ENCODE measurements around the gene TPCN1. TPM values are rescaled to one million over a fixed set of nuclear protein-coding genes. Genes with fewer than 3 reads are reported as not detected.

Gene TPCN1
- total RNA-seq, 1 experiment from 2014 or later: 42.7 TPM

DNA sequence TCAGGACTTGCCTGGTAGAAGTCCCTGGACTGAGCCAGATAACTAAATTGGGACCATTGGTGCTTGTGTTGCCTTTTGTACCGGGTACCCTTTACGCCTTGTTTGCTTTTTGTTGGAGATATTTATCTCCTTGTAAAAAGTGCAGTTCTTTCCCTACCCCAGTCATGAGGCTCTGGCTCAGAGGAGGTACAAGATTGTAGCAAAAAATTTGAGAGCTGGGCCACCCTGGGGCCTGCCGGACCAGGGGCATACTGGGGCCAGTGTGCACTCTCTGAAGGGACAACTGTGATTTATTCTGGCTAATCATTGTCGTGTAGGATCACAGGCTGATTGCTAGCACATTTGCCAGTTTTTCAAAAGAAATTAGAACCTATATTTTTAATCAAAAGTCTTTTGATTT, 13.2 kb downstream of the TPCN1 start:
- Histone ChIP-seq H3K9me3 (ENCODE audit: insufficient read depth, low read depth) (no peaks in the 10 kb centered on the region), H3K27ac (no peak overlapping the region), H4K20me1 (ENCODE audit: insufficient read depth) (no peaks in the 10 kb centered on the region), H3K4me2 (no peak overlapping the region), H3K36me3 (ENCODE audit: low read depth) (peaks cover 27% of the 10 kb centered on the region; the same call in 1 of the 2 replicates), H3F3A (ENCODE audit: insufficient read depth, low read depth) (peaks cover 23% of the 10 kb centered on the region), H2AFZ (no peak overlapping the region), H3K4me3 (no peak overlapping the region), H3K79me2 (ENCODE audit: low read depth) (peaks cover 13% of the 10 kb centered on the region), H3K27me3 (ENCODE audit: insufficient read depth, low read depth) (no peaks in the 10 kb centered on the region), H3K4me1 (replicated peaks; ENCODE audit: insufficient read depth) (peaks cover 50% of the 10 kb centered on the region), H3K9me2 (ENCODE audit: insufficient read depth) (no peaks in the 10 kb centered on the region)
- TF ChIP-seq EZH2 (IDR thresholded peaks at IDR 0.05; ENCODE audit: low read depth) (no peak), CTCF (conservative IDR thresholded peaks at IDR 0.05) (no peak)
- no peak for DNase-seq
- no TSS peak for BruUV-seq (replicated peaks)
- ChIA-PET POLR2A (ENCODE audit: unreplicated experiment) (no interaction called here), CTCF (no interaction called here)
- intact Hi-C loops (cut with micrococcal nuclease; ENCODE audit: unreplicated experiment): no loop called here

DNA sequence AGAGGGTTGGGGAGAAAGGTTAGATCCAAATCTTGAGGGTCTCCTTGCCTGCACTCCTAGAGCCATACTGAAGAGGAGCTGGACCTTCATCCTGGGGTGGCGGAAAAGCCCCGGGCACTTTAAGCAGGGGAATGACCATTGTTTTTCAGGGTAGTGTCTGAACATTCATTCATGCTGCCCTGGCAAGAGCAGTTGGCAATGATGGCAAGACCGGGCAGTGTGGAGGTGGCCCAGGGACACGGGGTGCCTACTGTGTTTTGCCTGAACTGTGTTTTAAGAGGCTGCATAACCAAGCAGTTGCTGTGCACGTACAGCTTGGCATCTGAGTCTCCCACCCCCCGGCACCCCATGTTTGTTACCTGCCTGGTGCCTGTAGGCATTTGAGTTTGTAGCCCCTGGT, 14.7 kb downstream of the TPCN1 start:
- ChIA-PET POLR2A (ENCODE audit: unreplicated experiment) (no interaction called here), CTCF (interaction anchor here (0.5 to 0.7 kb wide), 2 partner anchors 10 to 234 kb away, joined by 3 read pairs; no protein-coding TSS in a partner anchor)
- Histone ChIP-seq H3K4me2 (no peak overlapping the region), H3K4me3 (no peak overlapping the region), H3K27ac (no peak overlapping the region), H3K9me2 (ENCODE audit: insufficient read depth) (no peaks in the 10 kb centered on the region), H3K27me3 (ENCODE audit: insufficient read depth, low read depth) (no peaks in the 10 kb centered on the region), H2AFZ (no peak overlapping the region), H4K20me1 (ENCODE audit: insufficient read depth) (no peaks in the 10 kb centered on the region), H3K79me2 (ENCODE audit: low read depth) (peaks cover 13% of the 10 kb centered on the region), H3K9me3 (ENCODE audit: insufficient read depth, low read depth) (no peaks in the 10 kb centered on the region), H3F3A (ENCODE audit: insufficient read depth, low read depth) (peaks cover 29% of the 10 kb centered on the region), H3K36me3 (ENCODE audit: low read depth) (0 out of 2 replicates have a peak, but pooled peaks cover 21% of the 10 kb centered on the region), H3K4me1 (replicated peaks; ENCODE audit: insufficient read depth) (peaks cover 62% of the 10 kb centered on the region)
- intact Hi-C loops (cut with micrococcal nuclease; ENCODE audit: unreplicated experiment): no loop called here
- no TSS peak for BruUV-seq (replicated peaks)
- TF ChIP-seq EZH2 (IDR thresholded peaks at IDR 0.05; ENCODE audit: low read depth) (no peak), CTCF (conservative IDR thresholded peaks at IDR 0.05) (no peak)
- no peak for DNase-seq

- Histone ChIP-seq H3K9me2 (ENCODE audit: insufficient read depth) (no peaks in the 10 kb centered on the region), H3K4me3 (no peak overlapping the region), H4K20me1 (ENCODE audit: insufficient read depth) (no peaks in the 10 kb centered on the region), H3K36me3 (ENCODE audit: low read depth) (0 out of 2 replicates have a peak, but pooled peaks cover 17% of the 10 kb centered on the region), H3K27me3 (ENCODE audit: insufficient read depth, low read depth) (no peaks in the 10 kb centered on the region), H2AFZ (no peak overlapping the region), H3K27ac (no peak overlapping the region), H3K4me1 (replicated peaks; ENCODE audit: insufficient read depth) (peaks cover 62% of the 10 kb centered on the region), H3K4me2 (no peak overlapping the region), H3K9me3 (ENCODE audit: insufficient read depth, low read depth) (no peaks in the 10 kb centered on the region), H3K79me2 (ENCODE audit: low read depth) (peaks cover 13% of the 10 kb centered on the region), H3F3A (ENCODE audit: insufficient read depth, low read depth) (peaks cover 32% of the 10 kb centered on the region)
- CTCF ChIA-PET: no interaction called here
- POLR2A ChIA-PET (ENCODE audit: unreplicated experiment): interaction anchor here (0.7 kb wide), 1 partner anchor 63 kb away, joined by 9 read pairs; no protein-coding TSS in a partner anchor
- no TSS peak for BruUV-seq (replicated peaks)
- intact Hi-C loops (cut with micrococcal nuclease; ENCODE audit: unreplicated experiment): no loop called here
- TF ChIP-seq CTCF (conservative IDR thresholded peaks at IDR 0.05) (no peak), EZH2 (IDR thresholded peaks at IDR 0.05; ENCODE audit: low read depth) (no peak)
- no peak for DNase-seq
Measured at GRCh38 chr12:113236539-113237399, 15.5 kb downstream of the TPCN1 start.

Measured in PC-9 (cell line).